A673 (cell line): ENCODE data around the gene CCDC9B.

ENCODE experiments used
- CTCF ChIP-seq: fragments of 300-800, 200-600 bp; sonication (generic); conservative IDR thresholded peaks from 2 replicates; pipeline ENCODE4 v1.5.1; 2017; ENCODE audit warnings: low read depth, mild to moderate bottlenecking, antibody characterized with exemption, low read length, moderate library complexity, mixed read lengths
- EZH2 ChIP-seq: fragments of 200-600 bp; sonication (generic); IDR thresholded peaks from 2 replicates; pipeline ENCODE4 v1.6.1; 2017; ENCODE audit warnings: borderline replicate concordance, low read depth, mild to moderate bottlenecking, mixed read lengths, antibody characterized with exemption, low read length; ENCODE audit not compliant: poor library complexity, severe bottlenecking

GRCh38 chr15:40330368-40330836 is 10.3 kb downstream of the CCDC9B start:
- no peak for TF ChIP-seq CTCF
- TF ChIP-seq EZH2: no peak
